Testis (tissue), 2 donors: Measurements from ENCODE around the gene FAM107B.

Experiments used
- CTCF ChIP-seq, 3 experiments: fragments of 450-650 bp in 2 of 3; fragments of 200-600 bp in 1 of 3; sonication (generic) in 1 of 3; IDR thresholded peaks; one replicate each; pipeline ENCODE4 v1.5.1; 2016 to 2019; ENCODE audit warnings: antibody characterized with exemption in 3 of 3, mild to moderate bottlenecking in 2 of 3, moderate library complexity in 1 of 3
- POLR2A ChIP-seq: fragments of 450-650 bp; IDR thresholded peaks from one replicate; pipeline ENCODE4 v1.6.1; 2017; ENCODE audit warnings: antibody characterized with exemption, mild to moderate bottlenecking, moderate library complexity

DNA sequence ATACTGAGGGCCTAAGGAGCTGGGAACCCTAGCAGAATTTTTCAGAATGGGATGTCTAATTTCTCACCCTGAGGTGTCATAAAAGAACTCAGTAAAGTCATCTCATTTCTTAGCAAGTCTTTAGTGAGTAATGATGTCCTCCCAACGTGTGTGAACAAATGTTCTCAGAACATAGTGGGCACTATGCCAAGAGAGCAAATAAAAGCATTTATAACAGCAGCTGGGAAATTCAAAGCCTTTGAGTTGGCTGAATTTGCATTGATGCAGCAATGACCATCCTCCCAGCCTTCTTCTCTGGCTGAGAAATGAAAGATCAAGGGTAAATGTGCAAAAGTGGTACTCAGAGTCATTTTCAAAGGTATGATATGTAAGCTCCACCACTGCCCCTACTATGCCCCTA lies 109.4 kb downstream of the FAM107B start:
- TF ChIP-seq POLR2A (no peak), CTCF (IDR thresholded peaks at IDR 0.05) (no peak)
